Transverse colon (tissue), 4 donors: ENCODE results near the gene ZNHIT1. TPM values are rescaled to one million over a fixed set of nuclear protein-coding genes. Genes with fewer than 3 reads are reported as not detected.
A peak's percentile ranks its signal among the peaks of the same experiment; 100 is the strongest.

Source experiments
- DNase-seq: peaks from one replicate; pipeline ENCODE4 v3.0.0-alpha.2; 2019
- H3K27ac ChIP-seq, 4 donors: fragments of 200-600 bp; sonication (generic); 2 replicates each; pipeline ENCODE4 v1.5.1; 2016 to 2018; ENCODE audit warnings: inconsistent platforms in 4 of 4
- H3K27me3 ChIP-seq: fragments of 200-600 bp; sonication (generic); 2 replicates; pipeline ENCODE4 v1.5.1; 2017; ENCODE audit warnings: inconsistent platforms
- H3K36me3 ChIP-seq, 4 donors: fragments of 200-600 bp; sonication (generic); 2 replicates each; pipeline ENCODE4 v1.5.1; 2017 to 2019; ENCODE audit warnings: inconsistent platforms in 4 of 4
- H3K4me1 ChIP-seq, 4 donors: fragments of 200-600 bp; sonication (generic); 2 replicates each; pipeline ENCODE4 v1.5.1; 2017 to 2020; ENCODE audit warnings: inconsistent platforms in 4 of 4
- H3K4me3 ChIP-seq, 4 donors: fragments of 200-600 bp; sonication (generic); 1 replicate in 1 of 4; 2 replicates in 3 of 4; pipeline versions ENCODE4 v1.5.1 to v1.6.1; 2017 to 2019; ENCODE audit warnings: inconsistent platforms in 4 of 4
- H3K9me3 ChIP-seq, 2 donors: fragments of 200-600 bp; sonication (generic); 2 replicates each; pipeline ENCODE4 v1.5.1; 2017 to 2019; ENCODE audit warnings: inconsistent platforms in 2 of 2
- EP300 ChIP-seq: sonication (generic); formaldehyde crosslinking; IDR thresholded peaks from one replicate; pipeline ENCODE4 v1.6.1; 2017; ENCODE audit warnings: antibody characterized with exemption, low read depth
- POLR2A ChIP-seq: fragments of 450-650 bp; IDR thresholded peaks from one replicate; pipeline ENCODE4 v1.6.1; 2016; ENCODE audit warnings: antibody characterized with exemption, mild to moderate bottlenecking, moderate library complexity
- POLR2AphosphoS5 ChIP-seq, 3 donors: sonication (generic); formaldehyde crosslinking; IDR thresholded peaks; one replicate each; pipeline ENCODE4 v1.6.1; 2016; ENCODE audit warnings: antibody characterized with exemption in 3 of 3
- WGBS, 2 donors: methylation state at CpG; one replicate each; pipeline ENCODE4 v1.1.5; 2018; ENCODE audit warnings: low coverage in 1 of 2; 5-methylcytosine and 5-hydroxymethylcytosine counted together
- in situ Hi-C, 4 donors: fragments of 200-750 bp; cut with MboI; loops; one replicate each; pipeline versions ENCODE4 v1.15.0 to v1.15.1; 2017; ENCODE audit warnings: low sequenced_read_pairs in 3 of 4, low pct_ligation_motif_present in 1 of 4, low pct_unique_long_range_greater_than_20kb in 1 of 4
- intact Hi-C: fragments of 100-400 bp; cut with DNase I; formaldehyde crosslinking; loops from one replicate; pipeline ENCODE4 v1.15.1; 2023; ENCODE audit warnings: low total_unique reads
- total RNA-seq, 4 donors: library from RNA; depleted of rRNA; stranded (reverse); fragments of >200 nt; gene quantifications; one replicate each; pipeline ENCODE4 v1.1.0, GENCODE V29; 2016
- TF ChIP-seq, protein P1 (sequence below), 5 experiments: fragments of 200-600 bp in 3 of 5; fragments of 450-650 bp in 2 of 5; sonication (generic) in 3 of 5; IDR thresholded peaks; 1 replicate in 2 of 5; 2 replicates in 3 of 5; pipeline ENCODE4 v1.5.1; 2016 to 2017; ENCODE audit warnings: antibody characterized with exemption in 5 of 5, inconsistent platforms in 3 of 5, mild to moderate bottlenecking in 2 of 5, moderate library complexity in 1 of 5

Gene ZNHIT1
- total RNA-seq, 4 donors from 2014 or later = 50.5 to 106 (median 78.2) TPM

DNA sequence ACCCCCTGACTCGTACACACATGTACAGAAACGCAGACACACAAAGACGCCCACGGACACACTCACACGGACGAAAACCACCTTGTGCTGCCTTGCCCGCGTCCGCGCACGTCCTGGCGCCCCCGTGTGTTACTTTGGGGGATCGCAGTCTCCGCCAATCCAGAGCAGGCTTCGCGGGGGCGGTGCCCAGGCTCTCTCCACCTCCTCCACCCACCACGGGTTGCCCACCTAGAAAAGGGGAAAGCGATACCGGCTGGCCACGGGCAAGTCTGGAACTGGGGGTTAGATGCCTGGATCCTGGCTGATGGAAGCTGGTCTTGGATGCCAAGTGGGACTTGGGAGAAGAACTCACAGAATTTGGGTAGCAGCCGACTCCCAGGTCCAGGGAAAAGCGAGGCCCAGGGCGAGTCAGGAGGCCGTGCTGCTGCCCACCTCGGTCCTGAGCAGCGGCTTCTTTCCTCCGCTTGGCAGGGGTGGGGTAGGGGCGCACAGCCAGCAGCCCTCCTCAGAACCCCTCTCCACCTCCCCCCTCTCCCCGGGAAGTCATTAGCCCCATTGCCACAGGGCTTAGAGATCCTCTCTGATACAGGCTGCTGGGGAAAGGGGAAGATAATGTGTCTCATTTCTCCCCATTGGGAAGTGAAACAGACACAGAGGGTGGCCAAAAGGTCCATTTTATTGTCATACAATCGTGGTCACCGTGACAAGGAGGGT lies 48.0 kb upstream of the ZNHIT1 start:
- H3K9me3 ChIP-seq = no peaks in the 10 kb centered on the region

DNA sequence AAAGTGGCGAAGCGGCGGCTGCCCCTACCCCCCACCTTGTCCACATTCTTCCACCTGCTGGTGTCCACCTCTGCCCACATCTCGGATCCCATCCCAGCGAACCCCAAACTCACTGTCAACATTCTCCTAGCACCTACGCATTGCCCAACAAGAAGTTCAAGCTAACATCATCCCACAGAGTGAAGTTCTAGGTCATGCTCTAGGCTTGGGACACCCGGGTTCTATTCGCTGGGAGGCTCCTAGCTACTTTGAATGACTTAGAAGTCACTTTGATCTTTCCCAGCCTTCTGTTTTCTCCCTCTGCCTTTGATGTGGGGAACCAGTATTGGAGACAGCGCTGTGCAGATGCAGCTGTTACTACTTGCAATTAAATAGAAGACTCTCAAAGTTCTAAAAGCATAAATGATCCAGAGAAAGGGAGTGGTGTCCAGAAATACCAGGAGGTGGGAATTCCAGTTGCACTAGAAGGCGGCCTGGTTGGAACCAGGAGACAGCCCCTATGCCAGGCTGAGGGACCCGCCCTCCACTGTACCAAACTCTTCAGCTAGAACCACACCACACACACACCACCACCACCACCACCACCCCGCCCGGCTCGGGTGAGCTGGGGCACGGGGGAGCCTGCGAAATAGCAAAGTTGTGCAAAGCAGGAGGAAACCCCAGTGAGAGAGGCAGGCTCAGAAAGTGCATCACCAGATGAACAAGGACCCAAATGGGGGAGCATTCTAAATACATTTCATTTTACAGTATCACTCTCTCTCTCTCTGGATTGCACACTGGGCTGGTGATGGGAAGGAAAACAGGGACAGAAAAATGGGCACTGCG lies 47.1 kb upstream of the ZNHIT1 start:
- Histone ChIP-seq H3K36me3 (no peaks in the 10 kb centered on the region), H3K27me3 (peaks cover 100% of the 10 kb centered on the region), H3K27ac (no peak overlapping the region), H3K9me3 (no peaks in the 10 kb centered on the region), H3K4me3 (no peak overlapping the region), H3K4me1 (peaks cover 11 to 37% (median 35%) of the 10 kb centered on the region in 4 donors)
- in situ Hi-C loops = no loop called here
- WGBS, 2 donors = 5 to 7% methylated on average over 4 to 17 of the region's 17 CpGs
- TF ChIP-seq, protein P1, sequence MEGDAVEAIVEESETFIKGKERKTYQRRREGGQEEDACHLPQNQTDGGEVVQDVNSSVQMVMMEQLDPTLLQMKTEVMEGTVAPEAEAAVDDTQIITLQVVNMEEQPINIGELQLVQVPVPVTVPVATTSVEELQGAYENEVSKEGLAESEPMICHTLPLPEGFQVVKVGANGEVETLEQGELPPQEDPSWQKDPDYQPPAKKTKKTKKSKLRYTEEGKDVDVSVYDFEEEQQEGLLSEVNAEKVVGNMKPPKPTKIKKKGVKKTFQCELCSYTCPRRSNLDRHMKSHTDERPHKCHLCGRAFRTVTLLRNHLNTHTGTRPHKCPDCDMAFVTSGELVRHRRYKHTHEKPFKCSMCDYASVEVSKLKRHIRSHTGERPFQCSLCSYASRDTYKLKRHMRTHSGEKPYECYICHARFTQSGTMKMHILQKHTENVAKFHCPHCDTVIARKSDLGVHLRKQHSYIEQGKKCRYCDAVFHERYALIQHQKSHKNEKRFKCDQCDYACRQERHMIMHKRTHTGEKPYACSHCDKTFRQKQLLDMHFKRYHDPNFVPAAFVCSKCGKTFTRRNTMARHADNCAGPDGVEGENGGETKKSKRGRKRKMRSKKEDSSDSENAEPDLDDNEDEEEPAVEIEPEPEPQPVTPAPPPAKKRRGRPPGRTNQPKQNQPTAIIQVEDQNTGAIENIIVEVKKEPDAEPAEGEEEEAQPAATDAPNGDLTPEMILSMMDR (IDR thresholded peaks at IDR 0.05) = no peak
- TF ChIP-seq POLR2AphosphoS5 (IDR thresholded peaks at IDR 0.05) (no peak), EP300 (no peak), POLR2A (no peak)
- intact Hi-C loops = no loop called here
- no peak for DNase-seq

More for the DNA sequence above, 48.0 kb upstream of the ZNHIT1 start:
- Histone ChIP-seq H3K27ac (no peak overlapping the region), H3K4me3 (no peak overlapping the region), H3K27me3 (peaks cover 98% of the 10 kb centered on the region), H3K4me1 (peaks cover 18 to 44% (median 43%) of the 10 kb centered on the region in 4 donors), H3K36me3 (no peaks in the 10 kb centered on the region)
- TF ChIP-seq, protein P1 (IDR thresholded peaks at IDR 0.05) = peak; percentile 79 to 93 (median 88)
- TF ChIP-seq EP300 = no peak
- intact Hi-C loops (no loop called here), in situ Hi-C loops (no loop called here)
- WGBS, 2 donors = 3% methylated on average over 33 of the region's 33 CpGs; no CpG with 5 or more reads in 1 of the 2 donors
- DNase-seq = peak; percentile 79

DNA sequence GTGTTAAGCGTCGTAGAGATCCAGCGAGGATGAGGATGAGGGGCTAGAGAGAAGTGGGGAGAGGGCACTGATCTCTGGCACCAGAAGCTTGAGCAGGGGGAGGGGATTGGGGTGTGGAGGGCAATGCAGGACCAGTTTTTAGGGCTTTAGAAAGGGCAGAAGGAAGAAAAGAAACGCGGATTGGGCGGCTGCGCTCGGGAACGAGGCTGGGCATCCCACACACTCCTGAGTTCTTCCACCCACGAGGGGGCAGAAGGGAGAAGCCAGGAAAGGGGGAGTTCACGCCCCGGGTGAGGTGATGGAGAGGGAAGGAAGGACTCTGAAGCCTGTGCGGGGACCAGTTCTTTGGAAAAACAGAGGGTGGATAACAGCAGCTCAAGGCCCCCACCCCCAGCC lies 46.5 kb upstream of the ZNHIT1 start:
- WGBS, 2 donors = 0 to 4% methylated on average over 2 to 13 of the region's 13 CpGs
- Histone ChIP-seq H3K4me1 (peaks cover 8 to 34% (median 33%) of the 10 kb centered on the region in 4 donors), H3K4me3 (no peak overlapping the region), H3K27me3 (peaks cover 100% of the 10 kb centered on the region), H3K27ac (no peak overlapping the region), H3K36me3 (no peaks in the 10 kb centered on the region), H3K9me3 (no peaks in the 10 kb centered on the region)
- TF ChIP-seq, protein P1 (IDR thresholded peaks at IDR 0.05) = peak in 1 of 5 experiments; percentile 10
- no peak for TF ChIP-seq EP300
- in situ Hi-C loops = no loop called here
- intact Hi-C loops = no loop called here
- no peak for DNase-seq

DNA sequence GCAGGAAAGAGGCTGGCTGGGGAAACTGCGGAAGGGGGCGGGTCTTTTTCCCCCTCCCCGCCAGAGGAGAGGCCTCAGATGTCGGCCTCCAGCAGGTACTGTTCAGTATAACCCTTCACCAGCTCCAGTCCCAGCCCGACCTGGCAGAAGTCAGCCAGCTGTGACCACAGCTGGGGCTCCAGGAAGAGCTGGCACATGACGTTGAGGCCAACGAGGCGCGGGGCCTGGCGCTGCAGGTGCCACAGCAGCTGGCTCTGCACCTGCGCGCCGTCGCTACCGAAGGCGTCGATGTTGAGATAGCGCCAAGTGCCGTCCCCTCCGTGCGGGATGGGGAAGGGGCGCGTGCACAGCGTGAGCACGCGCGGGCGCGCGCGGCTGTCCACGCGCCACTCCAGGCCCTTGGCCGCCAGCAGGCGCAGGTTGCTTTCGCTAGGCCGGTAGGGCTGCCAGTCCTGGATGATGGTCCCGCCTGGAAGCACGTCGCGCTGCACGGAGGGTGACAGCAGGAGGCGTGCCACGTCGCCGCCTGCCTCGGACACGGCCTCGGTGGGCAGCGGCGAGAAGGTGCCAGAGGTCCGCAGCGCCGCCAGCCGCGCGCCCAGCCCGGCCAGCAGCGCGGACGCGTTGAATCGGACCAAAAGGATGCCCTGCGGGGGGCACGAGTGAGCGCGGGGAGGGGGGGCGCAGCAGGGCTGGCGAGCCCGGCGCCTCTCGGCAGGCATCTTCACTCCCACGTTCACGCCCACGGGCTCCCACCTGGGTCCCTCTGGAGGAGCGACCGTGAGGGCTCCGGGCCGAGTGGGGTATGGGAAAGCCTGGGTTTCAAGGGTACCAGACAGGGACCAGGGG lies 45.7 kb upstream of the ZNHIT1 start:
- 11% methylated on average over 39 of the region's 79 CpGs; no CpG with 5 or more reads in 1 of the 2 donors for WGBS, 2 donors
- intact Hi-C loops = no loop called here

More for the DNA sequence above, 45.7 kb upstream of the ZNHIT1 start:
- Histone ChIP-seq H3K4me3 (peak overlapping the region in 1 of 4 donors; percentile 20), H3K9me3 (no peaks in the 10 kb centered on the region), H3K27me3 (peaks cover 100% of the 10 kb centered on the region), H3K36me3 (no peaks in the 10 kb centered on the region), H3K27ac (no peak overlapping the region), H3K4me1 (peaks cover 8 to 34% (median 33%) of the 10 kb centered on the region in 4 donors)
- in situ Hi-C loops = no loop called here
- DNase-seq = no peak
- TF ChIP-seq POLR2A (no peak), EP300 (no peak), POLR2AphosphoS5 (IDR thresholded peaks at IDR 0.05) (no peak)
- TF ChIP-seq, protein P1 (IDR thresholded peaks at IDR 0.05) = no peak
